IPS-18c (cell line): ENCODE measurements around the gene FHOD3.

ENCODE experiments used
- H3K4me3 ChIP-seq: 2 replicates; pipeline ENCODE4 v1.7.0; 2013; ENCODE audit warnings: low read depth, mild to moderate bottlenecking, low read length, moderate library complexity; ENCODE audit not compliant: insufficient read depth
- H3K9me3 ChIP-seq: one replicate; pipeline ENCODE4 v1.6.1; 2013; ENCODE audit warnings: mild to moderate bottlenecking, low read length, moderate library complexity; ENCODE audit not compliant: control insufficient read depth, insufficient read depth

The FHOD3 gene

DNA sequence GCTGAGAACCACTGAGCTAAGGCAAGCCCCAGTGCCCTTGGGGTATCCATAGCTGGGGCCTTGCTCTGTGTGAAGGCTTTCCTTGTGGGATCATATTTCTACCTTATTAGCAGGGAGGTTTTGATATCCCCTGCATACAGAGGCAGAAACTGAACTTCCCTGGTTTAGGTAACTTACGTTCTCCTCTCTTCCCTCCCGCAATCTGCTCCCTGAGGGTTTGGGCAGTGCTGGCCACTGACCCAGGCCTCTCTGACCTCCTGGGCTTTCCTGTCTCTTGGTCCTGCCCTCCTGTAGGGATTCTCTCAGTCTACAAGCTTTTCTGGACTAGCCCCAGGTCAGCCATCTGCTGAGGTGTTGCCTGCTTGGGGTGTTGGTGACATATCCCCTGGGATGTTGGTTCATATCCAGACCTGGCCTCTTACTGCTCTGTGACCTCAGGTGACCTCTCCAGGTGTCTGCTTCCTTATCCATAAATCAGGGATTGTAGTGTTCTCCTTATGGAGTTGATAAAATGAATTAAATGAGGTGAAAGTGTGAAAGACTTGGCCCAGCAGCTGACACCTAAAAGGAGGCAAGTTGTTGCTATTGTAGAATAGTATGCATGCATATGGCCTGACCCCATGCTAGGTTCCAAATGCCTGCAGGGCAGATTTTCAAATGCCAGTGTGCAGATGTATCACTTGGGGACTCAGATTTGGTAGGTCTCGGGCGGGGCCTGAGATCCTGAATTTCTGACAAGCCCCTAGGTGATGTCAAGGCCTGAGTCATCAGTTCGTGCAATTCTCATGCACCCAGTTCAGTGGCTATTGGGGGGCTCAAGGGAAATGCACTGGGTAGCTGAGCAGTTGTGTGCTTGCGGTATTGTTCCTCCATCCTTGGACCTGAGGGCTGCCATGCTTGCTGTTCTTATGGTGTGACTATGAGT, 106.6 kb downstream of the FHOD3 start:
- Histone ChIP-seq H3K9me3 (no peaks in the 10 kb centered on the region), H3K4me3 (no peak overlapping the region)

DNA sequence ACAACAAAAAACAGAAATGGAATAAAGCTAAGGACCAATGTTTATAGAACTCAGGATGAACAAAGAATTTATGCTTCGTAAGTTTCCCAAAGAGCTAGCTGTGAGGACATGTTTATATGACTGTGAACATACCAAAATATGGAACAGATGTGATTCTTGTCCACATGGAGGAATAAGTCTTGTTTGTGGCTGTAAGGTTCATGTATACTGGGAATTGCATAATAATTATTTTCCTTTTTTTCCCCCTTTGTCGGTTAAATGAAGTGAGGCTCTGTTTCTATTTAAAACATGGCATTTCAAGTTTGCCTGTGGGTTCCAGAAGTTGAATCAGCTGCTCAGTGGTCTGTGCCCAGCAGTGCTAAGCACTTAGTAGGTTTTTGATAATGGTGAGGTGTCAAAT, 108.1 kb downstream of the FHOD3 start:
- no peaks in the 10 kb centered on the region for H3K9me3 ChIP-seq
- H3K4me3 ChIP-seq = no peak overlapping the region

DNA sequence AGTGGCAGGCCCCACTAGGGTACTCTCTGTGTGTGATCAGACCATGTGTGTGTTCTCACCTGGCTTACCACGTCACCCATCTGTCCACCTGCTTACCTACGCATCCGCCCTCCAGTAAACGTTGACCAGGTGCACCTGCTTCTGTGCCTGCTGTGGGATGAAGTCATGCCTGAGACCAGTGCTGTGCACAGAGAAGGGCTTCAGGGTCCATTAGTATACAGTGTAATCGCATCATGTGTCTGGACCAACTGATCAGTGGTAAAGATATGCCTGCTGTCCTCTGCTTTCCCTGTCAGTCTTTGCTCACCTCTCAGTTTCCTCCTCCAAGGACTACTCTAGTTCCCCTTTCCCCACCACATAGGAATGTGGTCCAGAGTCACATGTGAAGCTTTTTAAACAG, 109.3 kb downstream of the FHOD3 start:
- no peaks in the 10 kb centered on the region for H3K9me3 ChIP-seq
- H3K4me3 ChIP-seq = no peak overlapping the region

DNA sequence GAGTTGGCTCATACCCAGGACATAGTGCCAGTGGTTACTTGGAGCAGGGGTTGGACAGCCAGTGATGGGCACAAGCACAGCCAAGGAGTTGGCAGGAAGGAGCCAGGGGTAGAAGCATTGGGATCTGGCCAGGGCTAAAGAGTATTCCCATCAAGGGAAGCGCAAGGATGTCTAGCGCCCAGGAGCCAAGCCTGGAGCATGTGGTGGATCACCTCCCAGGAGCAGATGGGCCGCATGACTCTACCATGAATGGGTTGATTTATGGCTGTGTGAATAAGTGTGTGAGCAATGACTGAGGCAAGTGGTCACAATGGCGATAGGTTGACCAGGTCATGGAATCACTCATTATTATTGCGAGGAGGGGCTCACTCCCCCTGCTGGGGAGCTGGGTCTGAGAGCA, 111.1 kb downstream of the FHOD3 start:
- no peak overlapping the region for H3K4me3 ChIP-seq
- no peaks in the 10 kb centered on the region for H3K9me3 ChIP-seq

DNA sequence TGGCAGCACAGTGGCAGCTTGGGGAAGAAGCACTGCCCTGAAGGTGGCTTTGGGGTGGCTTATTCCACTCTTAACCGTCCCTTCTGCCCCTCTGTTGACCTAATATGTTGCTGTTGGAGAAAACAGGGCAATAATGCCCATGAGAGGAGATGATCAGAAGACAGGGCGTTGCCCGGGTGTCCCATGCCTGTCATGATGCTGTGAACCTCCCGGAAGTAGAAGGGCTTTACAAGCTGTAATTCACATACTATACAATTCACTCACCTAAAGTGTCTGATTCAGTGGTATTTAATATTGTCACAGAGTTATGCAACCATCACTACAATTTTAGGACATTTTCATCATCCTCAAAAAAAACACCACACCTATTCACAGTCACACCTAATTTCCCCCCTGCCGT, 112.3 kb downstream of the FHOD3 start:
- H3K9me3 ChIP-seq = no peaks in the 10 kb centered on the region
- H3K4me3 ChIP-seq = no peak overlapping the region

DNA sequence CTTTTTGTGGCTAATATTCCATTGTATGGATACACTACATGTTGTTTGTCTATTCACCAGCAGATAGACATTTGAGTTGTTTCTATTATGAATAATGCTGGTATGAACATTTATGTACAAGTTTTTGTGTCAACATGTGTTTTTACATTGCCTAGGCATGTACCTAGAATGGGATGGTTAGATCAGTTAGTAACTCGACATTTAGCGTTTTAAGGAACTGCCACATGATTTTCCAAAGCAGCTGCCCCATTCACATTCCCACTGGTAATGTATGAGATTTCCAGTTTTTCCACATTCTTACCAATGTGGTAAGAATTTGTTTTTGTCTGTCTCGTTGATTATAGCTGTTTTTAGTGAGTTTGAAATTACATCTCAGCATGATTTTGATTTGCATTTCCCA, 112.8 kb downstream of the FHOD3 start:
- no peak overlapping the region for H3K4me3 ChIP-seq
- no peaks in the 10 kb centered on the region for H3K9me3 ChIP-seq

DNA sequence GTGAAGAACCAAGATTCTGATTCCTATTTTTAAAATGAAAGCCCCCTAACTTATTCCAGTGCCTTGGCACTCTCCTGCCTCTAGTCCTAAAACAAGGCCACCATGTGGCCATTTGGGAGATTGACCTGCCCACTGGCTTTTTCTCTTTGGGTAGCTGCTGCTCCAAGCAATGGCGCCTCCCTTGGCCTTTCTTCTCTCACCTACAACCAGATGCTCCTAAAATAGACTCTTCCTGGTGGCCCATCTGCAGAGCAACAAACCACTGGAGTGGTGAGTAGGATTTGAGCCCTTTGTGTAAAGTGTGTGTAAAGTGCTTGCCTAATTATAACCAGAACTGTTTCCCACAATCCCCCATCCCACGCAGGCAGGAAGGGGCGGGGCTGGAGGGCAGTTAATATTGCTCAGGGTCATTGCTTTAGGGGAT, 114.2 kb downstream of the FHOD3 start:
- no peak overlapping the region for H3K4me3 ChIP-seq
- no peaks in the 10 kb centered on the region for H3K9me3 ChIP-seq

DNA sequence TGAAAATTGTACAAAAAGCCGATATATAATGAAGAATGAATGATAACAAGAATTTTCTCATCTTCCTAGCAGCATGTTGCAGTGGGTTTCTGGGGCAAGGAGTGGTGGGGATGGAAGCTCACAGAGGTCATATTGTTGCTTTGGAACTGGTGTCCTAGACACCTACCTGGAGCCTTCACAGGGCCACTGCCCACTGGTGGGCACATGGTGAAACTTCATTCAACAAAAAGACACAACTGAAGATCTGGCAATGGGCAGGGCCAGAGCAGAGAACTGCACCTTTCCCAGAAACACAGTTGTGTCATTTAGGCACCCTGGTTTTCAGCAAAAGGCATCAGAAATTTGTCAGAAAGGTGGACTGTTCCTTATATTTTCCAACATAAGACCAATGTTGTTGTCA, 115.3 kb downstream of the FHOD3 start:
- H3K9me3 ChIP-seq = no peaks in the 10 kb centered on the region
- H3K4me3 ChIP-seq = no peak overlapping the region

DNA sequence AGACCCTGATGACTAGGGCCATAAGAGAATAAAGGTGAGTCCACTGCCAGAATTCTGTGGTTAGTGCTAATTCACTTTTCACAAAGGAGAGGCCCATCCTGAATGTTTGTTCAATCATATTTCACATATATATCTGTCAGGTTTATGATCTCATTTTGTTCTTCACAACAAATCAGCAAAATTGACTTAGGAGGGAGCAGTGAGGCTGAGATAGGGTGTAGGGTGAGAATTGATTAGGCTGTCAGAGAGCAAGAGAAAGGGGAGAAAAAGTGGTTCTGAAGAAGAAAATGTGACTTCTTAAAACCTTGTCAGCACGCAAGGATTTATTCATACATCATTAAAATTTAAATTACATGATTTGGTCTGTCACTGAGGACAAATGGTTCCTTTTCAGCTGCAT, 117.7 kb downstream of the FHOD3 start:
- Histone ChIP-seq H3K9me3 (no peaks in the 10 kb centered on the region), H3K4me3 (no peak overlapping the region)

DNA sequence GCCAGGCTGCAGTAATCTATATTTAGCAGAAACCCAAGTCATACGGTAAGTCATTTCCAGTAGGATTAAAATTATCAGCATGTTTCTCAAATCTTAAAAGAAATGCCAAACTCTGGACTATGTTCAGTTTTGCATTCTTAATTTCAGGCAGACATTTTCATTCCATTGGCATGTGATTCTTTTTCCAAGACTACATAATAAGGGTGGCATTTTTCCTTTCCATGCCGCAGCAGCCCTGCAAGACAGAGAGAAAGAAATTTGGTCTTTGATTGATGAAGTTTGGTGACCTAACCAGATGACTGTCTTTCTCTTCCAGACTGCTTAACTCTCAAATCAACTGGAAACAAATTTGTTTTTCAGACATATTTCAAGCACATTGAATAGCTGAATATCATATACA, 118.1 kb downstream of the FHOD3 start:
- Histone ChIP-seq H3K9me3 (no peaks in the 10 kb centered on the region), H3K4me3 (no peak overlapping the region)

DNA sequence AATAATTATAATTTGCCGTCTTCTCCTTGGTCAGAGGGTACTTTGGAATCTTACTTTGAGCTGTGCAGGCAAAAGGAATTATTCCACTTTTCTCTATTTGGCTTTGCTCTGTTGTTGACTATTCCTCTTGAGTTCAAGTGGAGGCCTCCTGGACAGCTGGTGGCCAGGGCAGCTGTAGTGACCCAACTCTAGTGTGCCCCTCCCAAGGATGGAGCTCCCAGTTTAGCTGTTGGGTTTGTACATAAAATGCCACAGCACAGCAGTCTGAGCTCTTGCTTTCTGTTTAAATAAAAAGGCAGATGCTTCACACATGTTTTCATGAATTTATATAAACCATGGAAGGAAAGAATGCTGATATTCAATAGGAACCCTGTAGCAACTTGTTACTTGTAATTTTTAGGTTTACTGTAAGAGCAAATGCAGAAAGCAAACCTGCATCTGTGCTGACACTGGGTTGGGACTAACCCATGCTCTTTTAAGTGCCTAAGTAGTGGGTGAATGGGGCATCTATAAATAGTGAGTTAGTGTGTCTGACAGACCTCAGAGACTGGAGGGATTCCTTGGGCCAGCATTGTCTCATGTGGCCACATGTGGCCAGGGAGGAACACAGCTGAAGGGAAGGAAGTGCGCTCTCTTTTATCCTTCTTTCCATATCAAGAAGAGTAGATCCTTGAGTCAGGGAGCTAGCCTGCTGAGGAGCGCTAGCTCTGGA, 121.8 kb downstream of the FHOD3 start:
- H3K4me3 ChIP-seq = no peak overlapping the region
- no peaks in the 10 kb centered on the region for H3K9me3 ChIP-seq

DNA sequence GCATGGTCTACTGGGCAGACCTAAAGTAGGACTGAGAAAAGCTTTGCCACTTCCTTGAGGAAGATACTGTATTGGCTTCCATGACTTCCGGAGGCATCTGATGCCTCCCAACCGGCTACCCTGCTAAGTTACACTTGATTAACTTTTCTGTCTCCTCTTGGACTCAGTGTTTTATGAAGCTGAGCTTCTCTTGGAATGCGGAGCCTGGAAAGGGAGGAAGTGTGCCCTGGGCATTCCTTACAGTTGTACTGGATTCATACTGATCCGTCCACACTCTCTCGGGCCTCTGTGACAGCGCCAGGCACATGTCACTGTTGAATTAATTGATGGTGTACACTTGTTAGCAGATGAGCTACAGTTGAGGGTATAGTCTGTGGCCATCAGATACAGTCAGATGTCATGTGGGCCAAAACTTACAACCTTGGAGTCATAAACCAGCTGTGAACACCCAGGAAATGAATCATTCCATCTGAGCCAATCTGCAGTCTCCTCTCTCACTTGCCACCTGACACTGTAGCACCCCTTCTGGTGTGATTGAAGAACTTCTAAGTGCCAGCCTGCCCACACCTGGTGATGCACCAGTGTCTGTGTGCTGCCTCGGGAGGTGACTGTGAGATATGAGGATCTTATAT, 122.5 kb downstream of the FHOD3 start:
- H3K9me3 ChIP-seq = no peaks in the 10 kb centered on the region
- H3K4me3 ChIP-seq = no peak overlapping the region

DNA sequence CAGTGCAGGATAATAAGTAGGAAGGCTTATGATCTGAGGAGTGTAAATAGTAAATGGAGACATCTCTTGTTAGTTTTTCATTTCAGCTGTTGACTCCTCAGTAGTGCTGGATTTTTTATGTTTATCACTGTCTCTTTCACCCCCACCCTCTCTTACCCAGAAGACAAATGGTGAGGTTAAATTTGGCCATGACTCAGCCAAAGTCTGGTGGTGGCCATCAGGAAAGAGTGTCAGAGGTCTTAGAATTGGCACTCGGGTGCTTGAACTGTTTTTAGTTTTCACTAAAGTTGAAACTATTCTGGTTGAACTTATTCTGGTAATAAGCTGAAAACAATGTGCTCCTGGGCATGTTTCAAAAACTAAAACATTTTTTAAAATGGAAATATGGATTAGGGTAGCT, 123.3 kb downstream of the FHOD3 start:
- H3K9me3 ChIP-seq = no peaks in the 10 kb centered on the region

DNA sequence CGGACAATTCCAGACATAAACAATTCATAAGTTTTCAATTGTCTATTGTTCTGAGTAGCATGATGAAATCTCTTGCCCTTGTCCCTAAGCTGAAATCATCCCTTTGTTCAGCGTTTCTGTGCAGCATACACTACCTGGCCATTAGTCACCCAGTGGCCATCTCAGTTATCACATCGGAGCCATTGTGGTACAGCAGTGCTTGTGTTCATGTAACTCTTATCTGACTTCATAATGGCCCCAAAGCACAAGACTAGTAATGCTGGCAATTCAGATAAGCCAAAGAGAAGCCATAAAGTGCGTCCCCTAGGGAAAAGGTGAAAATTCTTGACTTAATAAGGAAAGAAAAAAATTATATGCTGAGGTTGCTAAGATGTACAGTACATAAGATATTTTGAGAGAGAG, 127.2 kb downstream of the FHOD3 start:
- no peaks in the 10 kb centered on the region for H3K9me3 ChIP-seq

More for the DNA sequence above, 123.3 kb downstream of the FHOD3 start:
- no peak overlapping the region for H3K4me3 ChIP-seq

DNA sequence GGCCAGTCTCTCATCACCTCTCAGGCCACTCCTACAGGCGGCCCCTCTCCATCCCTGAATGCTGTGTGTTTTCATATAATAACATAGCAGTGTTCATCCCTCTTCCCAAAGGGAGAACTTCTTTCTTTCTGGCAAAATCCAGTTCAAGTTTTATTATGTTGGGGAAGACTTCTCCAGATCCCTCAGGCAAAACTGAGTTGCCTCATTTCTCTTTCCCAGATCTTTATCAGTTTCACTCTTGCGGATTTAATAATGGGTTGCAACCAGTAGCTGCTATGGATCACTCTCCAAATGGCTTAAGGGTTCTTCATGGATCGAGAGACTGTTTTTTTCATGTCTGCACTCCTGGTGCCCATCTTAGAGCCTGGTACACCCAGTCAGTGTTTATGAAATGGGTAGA, 129.9 kb downstream of the FHOD3 start:
- H3K9me3 ChIP-seq = no peaks in the 10 kb centered on the region

More for the DNA sequence above, 127.2 kb downstream of the FHOD3 start:
- no peak overlapping the region for H3K4me3 ChIP-seq

DNA sequence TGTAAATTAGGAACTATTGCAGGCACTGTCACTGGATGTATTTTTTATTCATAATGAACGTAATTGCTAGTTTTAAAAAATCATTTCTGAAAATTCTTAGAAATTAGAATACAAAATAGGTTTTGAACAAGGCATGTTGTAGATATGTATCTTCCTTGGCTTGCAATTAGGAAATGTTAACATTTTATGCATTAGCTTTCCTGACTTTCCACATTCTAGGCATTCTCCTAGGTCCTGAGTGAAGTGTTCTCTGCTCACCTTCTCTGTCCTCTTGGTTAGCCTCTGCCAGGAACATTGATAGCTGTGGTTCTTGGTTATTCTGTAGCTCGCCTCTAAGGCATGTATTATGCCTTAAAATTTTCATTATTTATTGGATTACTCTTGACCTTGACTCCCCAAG, 130.3 kb downstream of the FHOD3 start:
- no peaks in the 10 kb centered on the region for H3K9me3 ChIP-seq
- no peak overlapping the region for H3K4me3 ChIP-seq

More for the DNA sequence above, 129.9 kb downstream of the FHOD3 start:
- no peak overlapping the region for H3K4me3 ChIP-seq

DNA sequence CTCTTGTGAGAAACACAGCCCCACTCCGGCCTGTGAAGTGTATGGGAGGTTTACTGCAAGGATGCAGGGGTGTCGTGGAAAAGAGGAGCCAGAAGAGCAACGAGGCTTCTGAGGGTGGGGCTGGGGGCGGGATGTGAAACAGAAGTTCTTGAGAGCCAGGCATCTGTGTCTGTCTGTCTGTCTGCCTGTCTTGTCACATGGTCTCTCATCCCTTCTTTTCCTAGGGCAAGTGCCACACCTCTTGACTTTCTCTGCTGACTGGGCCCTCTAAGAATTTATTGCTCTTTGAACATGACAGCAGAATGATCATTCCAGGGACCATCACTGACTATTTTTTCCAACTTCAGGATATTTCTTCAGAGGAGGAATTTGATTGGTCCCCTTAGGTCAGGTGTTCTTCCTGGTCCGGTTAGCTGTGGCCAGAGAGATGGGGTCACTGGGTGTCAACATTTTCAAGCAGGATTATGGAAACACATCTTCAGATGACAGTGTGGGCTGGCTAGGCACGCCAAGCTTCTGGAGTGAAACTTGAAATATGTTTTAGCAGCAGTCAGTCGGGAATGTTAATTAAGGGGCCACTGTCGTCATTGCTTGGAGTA, 131.0 kb downstream of the FHOD3 start:
- Histone ChIP-seq H3K9me3 (no peaks in the 10 kb centered on the region), H3K4me3 (no peak overlapping the region)
